Prostate gland (tissue), 2 donors: Measurements from ENCODE around the gene MAMDC2.

Experiments used
- CTCF ChIP-seq, 4 experiments: fragments of 200-600 bp in 2 of 4; fragments of 450-650 bp in 2 of 4; sonication (generic) in 2 of 4; IDR thresholded peaks; 1 replicate in 3 of 4; 2 replicates in 1 of 4; pipeline ENCODE4 v1.5.1; 2016 to 2019; ENCODE audit warnings: antibody characterized with exemption in 4 of 4, mild to moderate bottlenecking in 2 of 4, moderate library complexity in 2 of 4
- POLR2A ChIP-seq: fragments of 450-650 bp; IDR thresholded peaks from one replicate; pipeline ENCODE4 v1.6.1; 2016; ENCODE audit warnings: antibody characterized with exemption, mild to moderate bottlenecking

GRCh38 chr9:70123695-70124094 is 80.0 kb downstream of the MAMDC2 start:
- TF ChIP-seq POLR2A, result no peak
- no peak for TF ChIP-seq CTCF (IDR thresholded peaks at IDR 0.05)
